ENCODE data around the gene CDHR5. TPM values are rescaled to one million over a fixed set of nuclear protein-coding genes. Genes with fewer than 3 reads are reported as not detected.

CDHR5 gene, protein sequence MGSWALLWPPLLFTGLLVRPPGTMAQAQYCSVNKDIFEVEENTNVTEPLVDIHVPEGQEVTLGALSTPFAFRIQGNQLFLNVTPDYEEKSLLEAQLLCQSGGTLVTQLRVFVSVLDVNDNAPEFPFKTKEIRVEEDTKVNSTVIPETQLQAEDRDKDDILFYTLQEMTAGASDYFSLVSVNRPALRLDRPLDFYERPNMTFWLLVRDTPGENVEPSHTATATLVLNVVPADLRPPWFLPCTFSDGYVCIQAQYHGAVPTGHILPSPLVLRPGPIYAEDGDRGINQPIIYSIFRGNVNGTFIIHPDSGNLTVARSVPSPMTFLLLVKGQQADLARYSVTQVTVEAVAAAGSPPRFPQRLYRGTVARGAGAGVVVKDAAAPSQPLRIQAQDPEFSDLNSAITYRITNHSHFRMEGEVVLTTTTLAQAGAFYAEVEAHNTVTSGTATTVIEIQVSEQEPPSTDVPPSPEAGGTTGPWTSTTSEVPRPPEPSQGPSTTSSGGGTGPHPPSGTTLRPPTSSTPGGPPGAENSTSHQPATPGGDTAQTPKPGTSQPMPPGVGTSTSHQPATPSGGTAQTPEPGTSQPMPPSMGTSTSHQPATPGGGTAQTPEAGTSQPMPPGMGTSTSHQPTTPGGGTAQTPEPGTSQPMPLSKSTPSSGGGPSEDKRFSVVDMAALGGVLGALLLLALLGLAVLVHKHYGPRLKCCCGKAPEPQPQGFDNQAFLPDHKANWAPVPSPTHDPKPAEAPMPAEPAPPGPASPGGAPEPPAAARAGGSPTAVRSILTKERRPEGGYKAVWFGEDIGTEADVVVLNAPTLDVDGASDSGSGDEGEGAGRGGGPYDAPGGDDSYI
- not detected in 2 replicates for polyA plus RNA-seq

DNA sequence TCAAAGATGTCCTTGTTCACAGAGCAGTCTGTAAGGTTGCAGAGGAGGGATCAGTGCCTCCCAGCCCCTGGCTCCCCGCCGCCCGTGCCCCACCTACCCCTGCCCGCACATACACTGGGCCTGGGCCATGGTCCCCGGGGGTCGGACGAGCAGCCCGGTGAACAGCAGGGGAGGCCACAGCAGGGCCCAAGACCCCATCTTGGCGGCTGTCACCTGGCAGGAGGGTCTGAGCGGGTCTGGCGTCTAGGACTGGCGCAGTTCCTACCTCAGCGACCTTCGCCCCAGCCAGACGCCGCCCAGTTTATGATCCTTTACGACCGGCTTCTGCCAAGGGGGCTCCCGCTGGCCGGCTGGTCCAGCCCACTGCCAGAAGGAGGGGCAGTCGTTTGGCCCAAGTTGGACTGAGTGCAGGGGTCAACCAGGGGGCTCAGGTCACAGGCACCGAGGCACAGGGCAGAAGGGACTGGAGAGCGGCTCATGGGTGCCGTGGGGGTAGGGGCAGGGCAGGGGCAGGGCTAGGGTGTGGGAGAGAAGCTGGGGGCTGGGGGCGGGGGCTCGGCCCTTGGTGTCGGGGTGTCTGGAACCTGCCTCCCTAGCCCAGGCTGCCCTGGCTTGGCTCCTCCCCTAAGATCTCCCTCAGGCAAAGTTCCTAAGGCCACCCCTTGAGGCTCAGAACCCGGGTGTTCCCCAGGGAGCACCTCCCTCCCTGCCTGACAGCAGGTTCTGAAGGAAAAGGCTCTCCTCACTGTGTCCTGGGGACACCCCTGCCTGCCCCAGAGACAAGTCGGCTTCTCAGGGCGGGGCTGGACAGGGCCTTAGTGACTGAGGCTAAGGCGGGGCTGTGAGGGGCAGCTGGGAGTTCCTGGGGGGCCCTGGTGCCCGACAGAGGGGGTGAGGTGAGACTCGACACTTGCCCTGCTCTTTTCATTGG lies at the start of gene CDHR5:
TSS of gene CDHR5 (minus strand) at position 251 of the 931 bp plus-strand sequence. CDS start at position 198, 53 bp downstream.

GRCh38 chr11:636511-637332 lies 12.0 kb upstream of the CDHR5 start, which contains the start of gene DRD4:
TSS of gene DRD4 (plus strand) at chr11:637269. CDS start at chr11:637305, 36 bp downstream.

GRCh38 chr11:626475-627307 lies 1.9 kb upstream of the CDHR5 start, which contains the start of gene SCT:
TSS of gene SCT (minus strand) at chr11:627181. CDS start at chr11:627143, 38 bp downstream.

DNA sequence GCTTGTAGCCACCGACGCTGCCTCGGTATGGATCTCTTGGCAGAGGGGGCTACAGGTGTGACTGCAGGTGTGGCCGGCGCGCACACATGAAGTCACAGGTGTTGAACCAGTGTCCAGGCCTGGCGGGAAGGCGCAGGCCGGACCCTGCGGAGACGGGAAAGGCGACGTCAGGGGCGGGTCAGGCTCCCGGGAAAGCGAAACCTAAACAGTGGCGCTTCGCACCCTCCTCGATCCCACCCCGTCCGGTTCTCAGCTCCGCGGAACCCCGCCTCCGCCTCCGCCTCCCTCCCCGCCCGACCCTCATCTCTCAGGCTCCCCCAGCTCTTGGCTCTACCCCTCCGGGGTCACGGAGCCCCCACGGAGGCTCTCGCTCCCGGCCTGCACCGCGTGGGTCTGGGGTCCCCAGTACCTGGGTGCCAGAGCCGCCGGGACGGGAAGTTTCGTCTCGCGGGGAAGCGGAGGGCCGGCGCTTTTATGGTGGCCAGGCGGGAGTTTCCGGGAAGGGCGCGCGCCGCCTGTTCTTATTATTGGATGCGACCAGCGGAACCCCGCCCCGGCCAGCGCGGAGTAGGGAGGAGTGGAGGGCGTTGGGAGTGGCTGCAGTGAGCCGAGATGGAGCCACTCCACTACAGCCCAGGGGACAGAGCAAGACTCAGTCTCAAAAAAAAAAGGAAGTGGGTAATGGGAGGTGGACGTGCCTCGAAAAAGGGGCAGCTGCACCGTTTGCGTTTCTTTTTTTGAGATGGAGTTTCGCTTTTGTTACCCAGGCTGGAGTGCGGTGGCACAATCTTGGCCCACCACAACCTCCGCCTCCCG lies 9.0 kb downstream of the CDHR5 start, which contains the start of gene IRF7:
TSS of gene IRF7 (minus strand) at position 447 of the 816 bp plus-strand sequence. CDS start 586 bp downstream, outside the sequence.

DNA sequence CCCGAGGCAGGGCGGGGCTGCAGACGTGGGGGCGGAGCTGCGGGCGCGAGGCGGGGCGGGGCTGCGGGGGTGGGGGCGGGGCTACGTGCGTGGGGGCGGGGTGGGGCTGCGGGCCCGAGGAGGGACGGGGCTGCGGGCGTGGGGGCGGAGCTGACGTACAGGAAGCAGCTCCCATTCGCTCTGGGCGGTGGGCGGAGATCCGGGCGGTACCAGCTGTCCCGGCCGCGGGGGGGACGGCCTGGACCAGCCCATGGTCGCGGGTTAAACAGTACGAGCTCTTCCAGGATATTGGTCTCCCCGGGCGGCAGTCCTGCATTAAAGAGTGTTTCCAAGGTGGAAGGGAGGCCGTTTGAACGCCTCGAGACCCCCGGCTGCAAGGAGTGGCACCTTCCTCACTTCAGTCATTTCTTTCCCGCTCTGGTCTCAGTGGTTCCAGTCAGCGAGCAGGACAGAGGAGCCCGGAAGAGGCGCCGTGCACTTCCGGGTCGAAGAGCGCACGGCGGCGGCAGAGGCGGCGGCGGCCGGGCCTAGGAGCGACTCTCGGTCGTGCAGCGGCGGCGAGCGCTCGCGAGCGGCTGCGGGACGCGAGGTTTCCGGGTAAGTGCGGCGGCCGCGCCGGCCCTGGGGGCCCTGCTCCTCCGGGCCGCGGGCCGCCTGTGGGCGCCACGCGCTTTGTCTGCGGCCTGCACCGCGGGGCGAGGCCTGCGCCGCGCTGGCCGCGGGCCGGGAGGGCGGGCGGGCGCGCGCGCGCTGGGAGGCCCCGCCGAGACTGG lies 48.6 kb downstream of the CDHR5 start, which contains the start of gene PHRF1:
TSS of gene PHRF1 (plus strand) at position 475 of the 773 bp plus-strand sequence. CDS start 5,043 bp downstream, outside the sequence.

Other genes starting within 250 kb of the CDHR5 start
- gene PKP3, start 230.7 kb downstream of the CDHR5 start, polyA plus RNA-seq: not detected in 2 replicates
- 3.0 TPM in 2 replicates for gene SIGIRR, start 210.0 kb downstream of the CDHR5 start, polyA plus RNA-seq
- not detected in 2 replicates for gene ANO9, start 182.9 kb downstream of the CDHR5 start, polyA plus RNA-seq
- 2.3 and 3.5 TPM in 2 replicates for gene PTDSS2, start 174.7 kb downstream of the CDHR5 start, polyA plus RNA-seq
- 12.8 and 13.2 TPM in 2 replicates for gene RNH1, start 117.7 kb downstream of the CDHR5 start, polyA plus RNA-seq
- 19.5 and 37.7 TPM in 2 replicates for gene HRAS, start 89.4 kb downstream of the CDHR5 start, polyA plus RNA-seq
- gene LRRC56, start 87.4 kb downstream of the CDHR5 start, polyA plus RNA-seq: 0.13 TPM in 1 of 2 replicates, not detected in the other
- gene LMNTD2, start 64.2 kb downstream of the CDHR5 start, polyA plus RNA-seq: not detected in 2 replicates
- 1.6 and 3.9 TPM in 2 replicates for gene RASSF7, start 64.0 kb downstream of the CDHR5 start, polyA plus RNA-seq
- 0.19 and 0.35 TPM in 2 replicates for gene PHRF1, start 48.5 kb downstream of the CDHR5 start, polyA plus RNA-seq
- not detected in 2 replicates for gene IRF7, start 9.0 kb downstream of the CDHR5 start, polyA plus RNA-seq
- gene SCT, start 2.2 kb upstream of the CDHR5 start, polyA plus RNA-seq: not detected in 2 replicates
- gene DRD4, start 12.3 kb upstream of the CDHR5 start, polyA plus RNA-seq: not detected in 2 replicates
- gene DEAF1, start 70.3 kb upstream of the CDHR5 start, polyA plus RNA-seq: 10.8 and 19.0 TPM in 2 replicates
- 31.2 and 39.5 TPM in 2 replicates for gene TMEM80, start 70.9 kb upstream of the CDHR5 start, polyA plus RNA-seq
- 73.8 and 170 TPM in 2 replicates for gene EPS8L2, start 81.3 kb upstream of the CDHR5 start, polyA plus RNA-seq
- gene TALDO1, start 122.5 kb upstream of the CDHR5 start, polyA plus RNA-seq: 40.4 and 72.7 TPM in 2 replicates
- 1.9 and 5.7 TPM in 2 replicates for gene GATD1, start 152.5 kb upstream of the CDHR5 start, polyA plus RNA-seq
- gene CEND1, start 165.1 kb upstream of the CDHR5 start, polyA plus RNA-seq: 14.7 and 20.2 TPM in 2 replicates
- gene SLC25A22, start 173.3 kb upstream of the CDHR5 start, polyA plus RNA-seq: 4.6 and 6.6 TPM in 2 replicates
- gene PIDD1, start 180.3 kb upstream of the CDHR5 start, polyA plus RNA-seq: 0.95 and 0.99 TPM in 2 replicates
- 295 and 369 TPM in 2 replicates for gene RPLP2, start 185.0 kb upstream of the CDHR5 start, polyA plus RNA-seq
- gene PNPLA2, start 194.0 kb upstream of the CDHR5 start, polyA plus RNA-seq: 0.77 and 3.1 TPM in 2 replicates
- not detected in 2 replicates for gene CRACR2B, start 203.0 kb upstream of the CDHR5 start, polyA plus RNA-seq
- 6.6 and 8.6 TPM in 2 replicates for gene CD151, start 208.0 kb upstream of the CDHR5 start, polyA plus RNA-seq
- gene POLR2L, start 217.6 kb upstream of the CDHR5 start, polyA plus RNA-seq: 181 and 206 TPM in 2 replicates
- gene TSPAN4, start 217.9 kb upstream of the CDHR5 start, polyA plus RNA-seq: not detected in 2 replicates

Data from Purkinje cell (primary cell).